Measurements from ENCODE around the gene CYP4V2.
A peak's percentile ranks its signal among the peaks of the same experiment; 100 is the strongest.

CYP4V2 gene

DNA sequence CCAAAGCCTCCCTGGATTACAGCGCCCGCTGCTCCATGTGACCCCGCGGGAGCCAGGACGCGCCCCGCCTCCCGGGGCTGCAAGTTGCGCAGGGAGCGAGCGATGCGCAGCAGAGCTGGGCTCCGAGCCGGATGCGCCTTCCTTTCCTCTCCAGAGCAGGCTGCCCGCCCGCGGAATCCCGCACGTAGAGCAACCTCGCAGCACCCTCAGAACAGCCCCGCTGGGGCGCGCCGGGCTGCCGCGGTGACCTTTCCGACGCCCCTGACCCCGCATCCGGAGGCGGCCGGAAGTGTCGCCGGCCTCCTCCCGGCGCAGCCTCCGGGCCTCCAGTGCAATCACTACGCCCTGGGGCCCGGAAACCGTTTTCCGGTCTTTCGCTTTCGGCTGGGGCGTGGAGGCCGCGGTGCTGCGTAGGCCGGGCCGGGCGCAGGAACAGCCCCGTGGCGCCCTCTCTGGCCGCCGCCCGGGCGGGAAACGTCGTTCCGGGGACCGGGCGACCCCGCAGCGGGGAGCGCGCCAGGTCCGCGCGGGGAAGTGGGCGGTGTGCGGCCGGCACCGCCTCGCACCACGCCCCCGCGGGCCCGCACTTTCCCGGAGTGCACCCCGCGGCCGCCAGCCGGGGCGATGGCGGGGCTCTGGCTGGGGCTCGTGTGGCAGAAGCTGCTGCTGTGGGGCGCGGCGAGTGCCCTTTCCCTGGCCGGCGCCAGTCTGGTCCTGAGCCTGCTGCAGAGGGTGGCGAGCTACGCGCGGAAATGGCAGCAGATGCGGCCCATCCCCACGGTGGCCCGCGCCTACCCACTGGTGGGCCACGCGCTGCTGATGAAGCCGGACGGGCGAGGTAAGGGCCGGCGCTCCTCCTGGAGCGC, at the start of gene CYP4V2:
TSS of gene CYP4V2 (plus strand) at position 368 of the 866 bp plus-strand sequence. CDS start at position 625, 257 bp downstream.
- peak; percentile 71 for DNase-seq (ENCODE audit: low spot score)

DNA sequence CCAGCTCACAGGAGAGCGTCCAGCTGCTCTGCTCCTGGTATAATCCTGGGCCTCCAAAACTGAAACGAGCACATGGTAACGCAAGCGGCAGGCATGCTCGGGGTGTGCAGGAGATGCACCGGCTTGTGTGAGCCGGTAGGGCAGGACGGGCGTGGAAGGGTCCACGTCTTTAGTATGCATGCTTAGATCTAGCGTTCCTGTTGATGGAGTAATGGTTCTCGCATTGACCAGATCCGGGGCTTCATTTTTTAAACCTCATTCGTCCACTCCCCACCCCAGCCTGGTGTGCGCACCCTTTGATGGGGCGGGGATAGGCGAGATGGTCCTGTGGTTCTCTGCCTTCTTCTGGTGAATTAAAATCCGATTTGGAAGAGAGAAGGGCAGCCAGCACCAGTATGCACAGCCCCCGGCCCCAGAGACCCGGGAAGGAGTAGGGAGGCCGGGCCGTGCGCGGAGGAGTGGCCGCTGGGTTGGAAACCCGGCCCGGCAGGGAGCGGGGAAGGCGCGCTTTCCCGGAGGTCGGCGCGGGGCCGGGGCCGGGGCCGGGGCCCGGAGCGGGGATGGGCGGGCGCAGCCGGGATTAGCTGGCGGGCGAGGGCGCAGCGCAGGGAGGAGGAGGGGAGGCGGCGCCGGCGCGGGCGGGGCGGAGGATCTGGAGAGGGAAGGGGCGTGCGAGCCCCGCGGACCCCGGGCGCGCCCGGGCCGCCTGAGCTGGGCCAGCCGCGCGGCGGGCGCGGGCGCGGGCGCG, 47.0 kb upstream of the CYP4V2 start:
- no peak for DNase-seq (ENCODE audit: low spot score)

DNA sequence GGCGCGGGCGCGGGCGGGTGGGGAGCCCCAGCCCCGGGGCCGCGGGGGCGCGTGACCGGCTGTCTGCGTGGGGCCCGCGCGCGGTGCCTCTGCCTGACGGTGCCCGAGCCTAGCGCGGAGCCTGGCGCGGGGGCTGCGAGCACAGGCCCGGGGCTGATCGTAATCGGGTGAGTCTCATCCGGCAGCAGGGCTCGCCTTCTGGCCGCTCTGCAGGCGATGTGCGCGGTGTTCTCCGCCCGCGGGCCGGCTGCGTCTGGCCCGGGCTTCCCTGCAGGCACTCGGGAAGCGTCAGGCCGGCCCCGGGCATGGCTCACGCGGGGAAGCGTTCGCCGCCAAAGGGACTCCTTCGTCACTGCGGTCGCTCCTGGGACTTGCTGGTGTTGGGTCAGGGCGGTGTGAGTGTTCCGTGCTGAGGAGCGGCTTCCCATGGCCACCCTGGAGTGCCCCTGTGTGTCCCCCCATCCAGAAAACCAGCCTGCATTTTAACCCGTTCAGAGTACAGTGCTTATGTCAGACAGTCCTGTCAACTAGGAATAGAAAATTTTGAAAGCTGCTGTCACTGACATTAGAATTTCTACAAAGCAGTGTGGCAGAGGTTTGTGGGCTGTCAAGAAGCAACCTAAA, 46.3 kb upstream of the CYP4V2 start:
- DNase-seq (ENCODE audit: low spot score) = peak; percentile 25

DNA sequence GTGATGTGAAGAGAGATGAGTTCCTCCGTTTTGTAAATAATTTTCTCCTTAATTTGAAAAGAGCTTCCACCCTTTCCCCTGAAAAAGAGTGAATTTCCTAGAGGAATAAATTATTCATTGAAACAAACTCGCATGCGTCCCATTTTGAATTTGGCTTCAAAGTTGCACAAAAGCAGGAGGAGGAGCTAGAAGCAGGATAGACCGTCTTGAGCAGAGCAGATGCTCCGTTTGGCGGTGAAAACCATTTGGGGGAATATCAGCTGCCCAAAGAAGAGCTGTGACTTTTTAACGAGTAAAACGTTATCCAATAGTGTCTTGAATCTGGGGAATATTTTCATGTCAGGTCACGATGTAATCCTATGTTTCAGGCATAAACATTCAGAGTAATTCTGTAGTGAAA, 44.9 kb upstream of the CYP4V2 start:
- DNase-seq (ENCODE audit: low spot score) = no peak

DNA sequence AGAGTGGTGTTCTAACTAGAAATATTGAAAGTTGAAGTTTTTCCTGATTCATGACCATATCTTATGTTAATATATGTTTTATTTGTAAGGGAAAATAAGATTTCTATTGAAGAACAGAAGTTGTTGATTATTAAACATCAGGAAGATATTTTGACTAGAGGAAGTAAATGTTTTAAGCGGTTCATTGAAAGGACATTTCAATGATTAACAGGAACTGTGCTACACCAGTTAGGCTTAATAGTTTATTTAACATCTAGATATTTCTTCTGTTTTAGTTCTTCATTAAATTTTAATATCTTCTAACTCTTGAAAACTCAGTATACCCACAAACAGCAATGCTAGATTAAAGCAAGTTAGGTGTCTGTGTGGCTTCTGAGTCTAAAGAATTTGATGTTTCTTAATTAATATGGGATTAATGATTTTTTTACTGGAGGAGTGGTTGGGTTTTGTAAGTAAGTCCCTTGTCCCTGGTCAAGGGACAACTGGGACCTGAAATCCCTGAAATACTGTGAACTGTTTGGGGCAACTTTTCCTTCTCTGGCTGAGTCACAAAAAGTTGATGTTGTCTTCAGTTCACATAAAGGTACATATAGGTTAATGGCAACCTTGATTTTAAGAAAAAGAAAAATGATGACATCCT, 42.9 kb upstream of the CYP4V2 start:
- no peak for DNase-seq (ENCODE audit: low spot score)

DNA sequence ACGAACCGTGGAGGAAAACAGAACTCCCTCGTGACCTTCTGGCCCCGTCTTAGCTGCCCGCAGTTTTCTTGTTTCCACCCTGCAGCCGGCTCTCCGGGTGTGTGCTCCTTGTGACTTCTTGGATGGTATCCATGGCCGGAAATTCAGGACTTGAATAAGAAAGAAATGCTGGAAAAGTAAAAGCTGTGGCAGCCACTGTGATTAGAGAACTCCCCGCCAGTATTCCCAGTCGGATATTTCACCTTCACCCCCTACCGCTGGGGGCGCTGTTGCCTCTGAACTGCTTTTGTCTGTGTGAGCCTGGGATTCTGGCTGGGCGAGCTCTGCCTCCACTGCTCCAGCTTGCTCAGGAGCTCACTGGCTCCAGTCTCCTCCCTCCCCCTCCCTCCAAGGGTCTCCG, 41.5 kb upstream of the CYP4V2 start:
- DNase-seq (ENCODE audit: low spot score) = peak; percentile 37

DNA sequence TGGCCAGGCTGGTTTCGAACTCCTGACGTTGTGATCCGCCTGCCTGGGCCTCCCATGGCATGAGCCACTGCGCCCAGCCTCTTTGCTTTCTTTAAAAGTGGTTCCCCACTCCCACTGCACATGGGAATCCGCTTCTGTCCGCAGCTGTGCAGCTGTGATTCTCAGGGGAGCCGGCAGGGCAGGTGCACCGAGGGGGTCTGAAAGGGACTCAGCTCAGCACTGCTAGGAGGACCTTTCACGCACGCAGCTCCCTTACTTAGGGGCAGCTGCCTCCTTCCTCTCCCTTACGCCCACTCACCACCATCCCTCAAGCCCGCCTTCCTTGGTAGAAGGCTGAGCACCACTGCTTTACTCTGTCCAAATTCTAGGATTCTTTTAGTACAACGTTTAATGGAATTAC, 40.4 kb upstream of the CYP4V2 start:
- no peak for DNase-seq (ENCODE audit: low spot score)

DNA sequence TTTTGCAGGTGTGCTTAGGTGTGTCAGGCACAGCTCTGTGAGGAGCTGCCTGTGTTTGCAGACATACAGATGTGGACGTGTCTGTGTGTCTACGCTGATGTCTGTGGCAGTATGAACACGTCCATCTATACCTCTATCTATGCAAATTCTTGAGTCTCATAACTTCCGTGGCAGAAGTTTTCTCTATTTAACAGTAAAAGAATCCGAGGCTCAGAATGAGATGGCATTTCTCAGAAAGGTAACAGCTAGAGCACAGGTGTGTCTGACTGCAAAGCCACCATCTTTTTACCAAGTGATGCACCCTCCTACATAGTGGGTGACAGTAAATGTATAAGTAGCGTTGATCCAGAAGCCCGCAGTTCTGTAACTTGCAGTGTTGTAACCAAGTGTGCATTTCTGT, 39.9 kb upstream of the CYP4V2 start:
- no peak for DNase-seq (ENCODE audit: low spot score)

DNA sequence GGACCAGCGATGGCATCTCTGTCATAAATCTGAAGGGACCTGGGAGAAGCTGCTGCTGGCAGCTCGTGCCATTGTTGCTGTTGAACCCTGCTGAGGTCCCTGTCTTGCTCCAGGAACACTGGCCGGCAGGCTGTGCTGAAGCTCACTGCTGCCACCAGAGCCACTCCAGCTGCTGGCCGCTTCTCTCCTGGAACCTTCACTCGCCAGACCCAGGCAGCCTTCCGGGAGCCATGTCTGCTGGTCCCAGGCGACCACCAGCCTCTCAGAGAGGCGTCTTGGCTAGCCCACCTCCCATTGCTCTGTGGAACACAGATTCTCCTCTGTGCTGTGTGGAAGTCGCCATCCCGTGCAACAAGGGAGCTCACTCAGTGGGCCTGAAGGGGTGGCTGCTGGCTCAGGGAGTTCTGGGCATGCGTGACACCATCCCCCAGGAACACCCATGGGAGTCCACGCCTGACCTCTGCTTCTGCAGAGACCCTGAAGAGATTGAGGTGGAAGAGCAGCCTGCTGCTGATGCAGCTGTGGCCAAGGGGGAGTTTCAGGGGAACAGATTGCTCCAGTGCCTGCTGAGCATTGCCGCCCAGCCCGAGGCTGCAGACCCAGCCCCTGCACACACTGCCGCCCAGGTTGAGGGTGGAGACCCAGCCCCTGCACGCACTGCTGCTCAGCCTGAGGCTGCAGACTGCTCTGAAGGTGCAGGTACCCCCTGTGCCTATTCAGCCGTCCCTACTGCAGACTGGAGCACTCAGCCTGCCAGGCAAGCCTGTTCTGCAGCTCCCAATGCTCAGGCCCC, 33.1 kb upstream of the CYP4V2 start:
- no peak for DNase-seq (ENCODE audit: low spot score)

DNA sequence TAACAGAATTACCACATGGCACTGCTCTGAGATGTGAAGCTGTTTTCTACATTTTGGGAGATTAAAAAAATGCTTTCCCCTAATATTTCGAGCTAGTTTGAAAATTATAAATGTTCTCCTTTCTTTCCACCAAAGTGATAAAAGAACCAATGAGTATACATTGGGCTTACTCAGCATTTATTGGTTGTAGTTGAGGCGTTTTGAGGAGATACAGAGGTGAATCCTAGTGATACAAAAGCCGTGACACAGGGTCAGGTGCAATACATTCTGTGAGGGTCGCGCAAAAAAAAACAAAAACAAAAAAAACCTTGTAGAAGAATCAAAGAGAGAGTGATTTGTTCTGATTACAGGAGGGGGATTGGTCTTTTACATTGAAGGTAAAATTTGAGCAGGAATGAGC, 32.4 kb upstream of the CYP4V2 start:
- no peak for DNase-seq (ENCODE audit: low spot score)

DNA sequence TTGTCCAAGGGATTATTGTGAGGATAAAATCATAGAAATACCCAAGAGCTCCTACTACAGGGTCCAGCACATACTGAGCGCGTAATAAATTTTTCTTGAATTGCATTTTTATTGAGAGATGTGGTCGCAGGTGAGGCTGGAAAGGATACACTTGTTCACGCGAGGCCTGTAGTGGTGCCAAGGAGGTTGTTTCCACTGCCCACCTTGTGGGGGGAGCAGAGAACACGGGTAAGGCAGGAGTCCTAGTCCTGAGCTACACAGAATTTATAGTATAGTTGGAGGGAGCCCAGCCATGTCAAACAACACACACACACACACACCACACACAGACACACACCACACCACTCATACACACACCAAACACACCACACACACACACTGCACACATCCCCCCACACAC, 31.8 kb upstream of the CYP4V2 start:
- DNase-seq (ENCODE audit: low spot score) = no peak

DNA sequence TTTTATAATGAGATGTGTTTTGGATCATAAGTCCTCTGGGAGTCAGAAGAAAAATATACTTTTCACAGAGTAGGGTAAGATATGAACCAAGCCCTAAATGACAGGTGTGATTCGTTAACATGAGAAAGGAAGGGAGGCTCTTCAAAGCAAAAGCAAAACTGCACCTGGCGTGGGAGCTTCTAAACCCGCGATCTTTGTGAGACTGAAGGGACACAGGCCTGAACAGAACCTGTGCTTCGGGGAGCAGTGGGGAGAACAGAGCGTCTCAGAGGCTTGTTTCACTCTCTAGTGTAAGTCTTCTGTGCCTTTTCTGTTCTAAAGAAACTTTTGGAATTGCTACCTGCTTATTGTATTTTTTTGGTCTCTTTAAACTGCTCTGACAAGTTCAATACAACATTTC, 30.2 kb upstream of the CYP4V2 start:
- DNase-seq (ENCODE audit: low spot score) = no peak

DNA sequence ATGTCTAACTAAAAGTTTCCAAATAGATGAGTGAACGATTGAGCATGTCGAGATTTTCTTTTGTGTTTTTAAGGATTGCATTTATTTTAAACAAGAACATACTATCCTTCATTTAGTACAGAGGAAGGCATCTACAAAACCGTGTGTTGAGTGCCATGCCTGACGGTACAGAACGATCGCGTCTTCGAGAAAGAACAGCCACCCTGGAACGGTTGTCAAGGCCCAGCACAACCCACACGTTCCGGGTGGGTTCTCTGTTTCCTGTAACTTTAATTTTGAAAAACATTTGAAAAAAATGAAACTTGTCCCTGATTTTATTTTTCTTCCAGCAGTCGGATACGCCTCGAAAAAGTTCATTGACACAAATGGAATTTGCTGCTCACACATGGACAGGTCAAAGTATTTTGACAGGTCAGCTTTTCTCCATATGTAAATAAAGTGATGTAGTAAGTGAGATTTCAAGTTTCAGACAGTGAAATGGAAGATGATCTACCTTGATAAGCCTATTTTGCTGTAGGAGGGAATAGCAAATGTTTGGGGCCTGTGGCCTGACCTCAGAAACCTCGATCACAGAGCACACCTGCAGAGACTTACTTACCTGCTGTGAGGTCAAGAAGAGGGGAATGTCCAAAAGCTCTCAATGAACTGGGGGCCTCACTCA, 24.4 kb upstream of the CYP4V2 start:
- DNase-seq (ENCODE audit: low spot score) = no peak

DNA sequence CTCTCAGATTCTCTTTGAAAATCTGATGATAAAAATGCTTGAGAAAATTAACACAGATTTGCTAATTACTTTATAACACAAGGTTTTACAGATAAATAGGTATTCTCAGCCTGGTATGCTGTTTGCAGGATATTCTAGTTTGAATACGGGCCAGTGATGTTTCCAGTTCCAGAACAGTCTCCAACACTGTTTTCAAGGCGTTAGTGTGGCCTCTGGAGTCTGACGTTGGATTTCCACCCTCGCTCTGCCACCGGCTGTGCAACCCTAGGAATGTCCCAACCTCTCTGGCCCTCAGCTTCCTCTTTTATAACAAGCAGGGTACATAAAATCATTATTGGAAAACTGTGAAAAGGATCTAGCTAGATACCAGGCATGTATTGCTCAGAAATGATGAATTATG, 23.8 kb upstream of the CYP4V2 start:
- DNase-seq (ENCODE audit: low spot score) = no peak

DNA sequence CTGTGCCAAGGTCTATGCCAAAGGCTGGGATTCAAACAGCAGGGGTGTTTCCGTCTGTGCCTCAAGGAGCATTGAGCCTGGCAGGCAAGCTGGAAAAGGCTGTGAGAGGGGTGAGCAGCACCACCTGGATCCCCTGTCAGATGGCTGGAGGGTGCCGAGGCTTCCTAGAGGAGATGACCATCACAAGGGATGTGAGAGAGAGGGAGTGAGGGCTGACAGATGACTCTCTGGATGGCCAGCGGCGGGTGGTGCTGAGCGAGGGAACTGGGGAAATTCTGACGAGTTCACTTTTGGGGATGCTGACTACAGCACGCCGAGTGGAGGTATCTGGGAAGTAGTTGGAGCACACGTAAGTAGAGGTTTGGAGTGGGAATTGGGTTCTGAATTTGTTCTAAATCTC, 22.6 kb upstream of the CYP4V2 start:
- DNase-seq (ENCODE audit: low spot score) = no peak

DNA sequence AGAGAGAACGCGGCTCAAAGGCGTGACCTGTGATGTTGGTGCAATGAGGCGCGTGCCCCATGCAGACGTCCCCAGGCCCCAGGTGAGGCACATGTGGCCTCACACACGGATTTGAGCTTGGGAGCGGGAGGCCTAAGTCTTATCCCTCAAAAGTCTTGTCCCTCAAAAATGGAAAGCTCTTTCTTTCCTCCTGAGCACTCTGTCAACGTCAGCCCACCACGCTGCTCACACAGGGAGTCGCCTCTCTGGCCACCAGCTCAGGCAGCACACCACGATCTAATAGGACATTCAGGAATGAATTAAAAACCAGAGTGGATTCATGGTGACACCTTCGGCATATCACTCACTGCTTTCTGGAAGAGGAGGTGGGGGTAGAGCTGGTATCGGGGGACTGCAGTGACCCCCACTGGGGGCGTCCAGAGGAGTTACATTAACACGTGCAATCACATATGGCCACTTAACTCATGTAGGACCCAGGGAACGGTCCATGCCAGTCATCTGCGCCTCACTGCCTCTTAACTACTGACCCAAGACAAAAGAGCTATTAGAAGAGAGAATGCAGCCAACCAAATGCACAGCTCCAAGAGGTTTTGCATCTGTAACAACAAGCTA, 21.9 kb upstream of the CYP4V2 start:
- no peak for DNase-seq (ENCODE audit: low spot score)

DNA sequence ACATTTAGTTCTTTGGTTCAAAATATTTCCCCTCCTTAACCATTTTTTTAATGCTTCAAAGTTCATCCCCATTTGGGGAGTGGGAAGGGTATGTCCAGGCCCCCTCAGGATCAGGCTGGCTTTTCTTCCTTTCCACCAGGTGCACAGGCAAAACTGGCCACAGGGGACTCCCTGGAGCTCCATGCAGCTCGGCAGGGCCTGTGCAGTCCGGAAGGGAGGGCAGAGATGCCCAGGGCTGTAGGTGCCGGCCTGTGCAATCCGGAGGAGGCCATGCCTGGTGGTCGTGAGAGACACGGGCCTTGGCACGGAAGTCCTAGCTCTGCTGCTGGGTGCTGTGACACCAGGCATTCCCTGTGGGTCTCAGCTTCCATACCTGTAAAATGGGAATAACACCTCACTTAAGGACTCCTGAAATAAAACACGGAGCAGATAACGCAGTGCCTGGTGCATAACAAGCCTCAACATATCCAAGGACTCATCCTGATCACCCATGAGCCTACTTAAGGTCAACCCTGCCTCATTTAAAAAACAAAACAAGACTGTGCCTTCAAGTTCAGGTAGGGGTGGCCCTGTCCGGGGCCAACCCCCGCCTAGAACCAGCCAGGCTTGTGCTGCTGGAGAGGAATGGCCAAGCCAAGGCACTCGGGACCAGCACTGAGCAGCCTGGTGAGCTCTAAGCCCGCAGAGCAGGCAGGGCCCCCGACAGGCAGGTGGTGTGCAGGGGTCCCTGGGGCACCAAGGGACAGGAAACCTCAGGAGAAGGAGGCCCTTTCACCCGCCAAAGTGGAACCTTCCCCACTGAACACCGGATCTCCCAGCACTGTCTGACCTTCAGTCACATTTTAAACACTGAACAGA, 21.2 kb upstream of the CYP4V2 start:
- DNase-seq (ENCODE audit: low spot score) = no peak

DNA sequence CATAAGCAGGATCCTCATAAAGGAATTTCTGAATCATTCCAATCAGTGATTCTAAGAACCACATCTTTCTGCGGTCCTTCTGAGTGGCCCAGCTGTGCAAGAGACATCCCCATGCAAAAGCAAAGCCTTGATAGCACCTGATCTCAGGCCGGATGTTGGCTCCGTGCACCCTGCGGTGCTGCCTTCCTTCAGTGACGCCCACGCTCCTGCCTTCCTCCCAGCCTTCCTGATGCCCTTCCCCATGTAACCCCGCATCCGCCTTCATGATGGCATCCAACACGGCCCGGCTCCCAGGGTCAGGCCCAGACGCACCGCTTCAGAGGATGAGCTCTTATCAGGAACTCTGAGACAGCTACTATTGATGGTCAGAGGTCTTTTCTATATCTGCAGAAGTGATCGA, 20.4 kb upstream of the CYP4V2 start:
- no peak for DNase-seq (ENCODE audit: low spot score)

DNA sequence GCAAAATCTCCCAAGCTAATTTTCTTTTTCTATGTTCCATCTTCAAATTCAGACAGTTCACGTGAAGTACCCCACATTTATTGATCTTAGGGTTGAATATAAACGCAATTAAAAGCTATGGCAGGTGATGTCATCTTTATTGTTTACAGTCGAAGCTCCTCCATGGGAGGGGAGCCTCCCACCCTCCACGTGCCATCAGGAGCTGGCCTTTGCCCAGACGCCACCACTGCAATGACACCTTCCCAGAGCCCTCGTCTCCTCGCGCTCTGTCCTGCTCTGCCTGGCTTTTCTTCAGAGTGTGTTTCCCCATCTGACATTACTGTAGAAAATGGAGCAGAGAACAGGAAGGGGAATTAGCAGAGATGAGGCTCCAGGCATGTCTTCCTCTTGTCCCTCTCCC, 18.8 kb upstream of the CYP4V2 start:
- DNase-seq (ENCODE audit: low spot score) = no peak

DNA sequence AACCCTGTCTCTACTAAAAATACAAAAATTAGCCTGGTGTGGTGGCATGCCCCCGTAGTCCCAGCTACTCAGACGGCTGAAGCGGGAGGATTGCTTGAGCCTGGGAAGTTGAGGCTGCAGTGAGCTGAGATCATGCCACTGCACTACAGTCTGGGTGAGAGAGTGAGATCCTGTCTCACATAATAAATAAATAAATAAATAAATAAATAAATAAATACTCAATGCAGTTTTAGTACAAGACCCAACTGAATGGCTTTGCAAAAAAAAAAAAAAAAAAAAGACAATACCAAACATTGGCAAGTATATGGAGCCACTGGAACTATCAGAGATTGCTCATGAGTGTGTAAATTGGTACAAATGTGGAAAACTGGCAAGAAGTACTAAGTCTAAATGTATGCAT, 3.3 kb upstream of the CYP4V2 start:
- no peak for DNase-seq (ENCODE audit: low spot score)
